Esophagus muscularis mucosa (tissue), 4 donors: ENCODE measurements around the gene BTBD17. TPM values are rescaled to one million over a fixed set of nuclear protein-coding genes. Genes with fewer than 3 reads are reported as not detected.

Experiments used
- DNase-seq: peaks from one replicate; pipeline ENCODE4 v3.0.0-alpha.2; 2017; ENCODE audit errors: extremely low spot score
- H3K27ac ChIP-seq, 4 donors: fragments of 200-600 bp; sonication (generic); replicated peaks in 1 of 4; 1 replicate in 3 of 4; 2 replicates in 1 of 4; pipeline ENCODE4 v1.5.1; 2016 to 2019; ENCODE audit warnings: mild to moderate bottlenecking in 1 of 4
- H3K27me3 ChIP-seq, 4 donors: fragments of 200-600 bp; sonication (generic); one replicate each; pipeline versions ENCODE4 v1.5.1 to v1.6.0; 2016 to 2019
- H3K36me3 ChIP-seq, 4 donors: fragments of 200-600 bp; sonication (generic); one replicate each; pipeline ENCODE4 v1.5.1; 2016 to 2019
- H3K4me1 ChIP-seq, 4 donors: fragments of 200-600 bp; sonication (generic); one replicate each; pipeline ENCODE4 v1.5.1; 2016 to 2019
- H3K4me3 ChIP-seq, 4 donors: fragments of 200-600 bp; sonication (generic); 1 replicate in 2 of 4; 2 replicates in 2 of 4; pipeline ENCODE4 v1.5.1; 2016 to 2019; ENCODE audit warnings: mild to moderate bottlenecking in 4 of 4, moderate library complexity in 1 of 4
- H3K9me3 ChIP-seq, 4 donors: fragments of 200-600 bp; sonication (generic); 1 replicate in 3 of 4; 2 replicates in 1 of 4; pipeline ENCODE4 v1.5.1; 2016 to 2019
- EP300 ChIP-seq: sonication (generic); formaldehyde crosslinking; IDR thresholded peaks from one replicate; pipeline ENCODE4 v1.6.1; 2017; ENCODE audit warnings: antibody characterized with exemption
- POLR2A ChIP-seq: fragments of 450-650 bp; IDR thresholded peaks from one replicate; pipeline ENCODE4 v1.6.1; 2017; ENCODE audit warnings: antibody characterized with exemption, moderate library complexity, mild to moderate bottlenecking, low read depth
- POLR2AphosphoS5 ChIP-seq, 2 donors: sonication (generic); formaldehyde crosslinking; IDR thresholded peaks; one replicate each; pipeline ENCODE4 v1.6.1; 2017; ENCODE audit warnings: antibody characterized with exemption in 2 of 2
- WGBS: methylation state at CpG from one replicate; pipeline ENCODE4 v1.1.5; 2018; 5-methylcytosine and 5-hydroxymethylcytosine counted together
- intact Hi-C: fragments of 100-400 bp; cut with DNase I; formaldehyde crosslinking; loops from one replicate; pipeline ENCODE4 v1.15.1; 2023
- total RNA-seq, 4 donors: library from RNA; depleted of rRNA; stranded (reverse); fragments of >200 nt; gene quantifications; one replicate each; pipeline versions ENCODE4 v1.1.0 to v1.2.1, GENCODE V29; 2016
- TF ChIP-seq, protein P1 (sequence below), 3 experiments: fragments of 200-600 bp in 2 of 3; fragments of 450-650 bp in 1 of 3; sonication (generic) in 2 of 3; IDR thresholded peaks; one replicate each; pipeline ENCODE4 v1.5.1; 2017 to 2019; ENCODE audit warnings: antibody characterized with exemption in 3 of 3, mild to moderate bottlenecking in 2 of 3, moderate library complexity in 1 of 3

The BTBD17 gene
- total RNA-seq, 4 donors from 2014 or later, result 0.17 TPM; not detected in 3

DNA sequence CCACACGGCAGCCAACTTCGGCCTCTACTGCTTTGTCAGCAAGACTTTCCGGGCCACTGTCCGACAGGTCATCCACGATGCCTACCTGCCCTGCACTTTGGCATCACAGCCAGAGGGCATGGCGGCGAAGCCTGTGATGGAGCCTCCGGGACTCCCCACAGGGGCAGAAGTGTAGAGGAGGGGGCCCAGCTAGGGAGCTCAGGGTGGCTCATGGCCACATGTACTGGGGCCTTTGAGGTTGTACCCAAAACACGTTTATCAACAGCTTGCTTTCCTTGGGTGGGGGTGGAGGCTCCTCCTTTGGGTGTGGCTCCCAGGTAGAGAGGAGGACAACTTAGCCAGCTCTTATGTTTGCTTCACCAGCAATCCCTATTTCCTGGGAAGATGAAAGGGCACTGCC, 10.8 kb upstream of the BTBD17 start:
- H3K27ac ChIP-seq, result no peak overlapping the region
- no peaks in the 10 kb centered on the region for H3K9me3 ChIP-seq
- WGBS, result 80% methylated on average over 4 of the region's 9 CpGs
- no peak for TF ChIP-seq POLR2AphosphoS5 (IDR thresholded peaks at IDR 0.05)
- TF ChIP-seq POLR2A, result no peak
- TF ChIP-seq, protein P1, sequence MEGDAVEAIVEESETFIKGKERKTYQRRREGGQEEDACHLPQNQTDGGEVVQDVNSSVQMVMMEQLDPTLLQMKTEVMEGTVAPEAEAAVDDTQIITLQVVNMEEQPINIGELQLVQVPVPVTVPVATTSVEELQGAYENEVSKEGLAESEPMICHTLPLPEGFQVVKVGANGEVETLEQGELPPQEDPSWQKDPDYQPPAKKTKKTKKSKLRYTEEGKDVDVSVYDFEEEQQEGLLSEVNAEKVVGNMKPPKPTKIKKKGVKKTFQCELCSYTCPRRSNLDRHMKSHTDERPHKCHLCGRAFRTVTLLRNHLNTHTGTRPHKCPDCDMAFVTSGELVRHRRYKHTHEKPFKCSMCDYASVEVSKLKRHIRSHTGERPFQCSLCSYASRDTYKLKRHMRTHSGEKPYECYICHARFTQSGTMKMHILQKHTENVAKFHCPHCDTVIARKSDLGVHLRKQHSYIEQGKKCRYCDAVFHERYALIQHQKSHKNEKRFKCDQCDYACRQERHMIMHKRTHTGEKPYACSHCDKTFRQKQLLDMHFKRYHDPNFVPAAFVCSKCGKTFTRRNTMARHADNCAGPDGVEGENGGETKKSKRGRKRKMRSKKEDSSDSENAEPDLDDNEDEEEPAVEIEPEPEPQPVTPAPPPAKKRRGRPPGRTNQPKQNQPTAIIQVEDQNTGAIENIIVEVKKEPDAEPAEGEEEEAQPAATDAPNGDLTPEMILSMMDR (IDR thresholded peaks at IDR 0.05), result no peak
- TF ChIP-seq EP300, result no peak
- DNase-seq, result no peak
- H3K27me3 ChIP-seq, result peaks cover 0 to 50% (median 0%) of the 10 kb centered on the region in 4 donors
- H3K36me3 ChIP-seq, result no peaks in the 10 kb centered on the region
- H3K4me3 ChIP-seq, result no peak overlapping the region
- intact Hi-C loops, result no loop called here
- peaks cover 0 to 24% (median 15%) of the 10 kb centered on the region in 4 donors for H3K4me1 ChIP-seq

DNA sequence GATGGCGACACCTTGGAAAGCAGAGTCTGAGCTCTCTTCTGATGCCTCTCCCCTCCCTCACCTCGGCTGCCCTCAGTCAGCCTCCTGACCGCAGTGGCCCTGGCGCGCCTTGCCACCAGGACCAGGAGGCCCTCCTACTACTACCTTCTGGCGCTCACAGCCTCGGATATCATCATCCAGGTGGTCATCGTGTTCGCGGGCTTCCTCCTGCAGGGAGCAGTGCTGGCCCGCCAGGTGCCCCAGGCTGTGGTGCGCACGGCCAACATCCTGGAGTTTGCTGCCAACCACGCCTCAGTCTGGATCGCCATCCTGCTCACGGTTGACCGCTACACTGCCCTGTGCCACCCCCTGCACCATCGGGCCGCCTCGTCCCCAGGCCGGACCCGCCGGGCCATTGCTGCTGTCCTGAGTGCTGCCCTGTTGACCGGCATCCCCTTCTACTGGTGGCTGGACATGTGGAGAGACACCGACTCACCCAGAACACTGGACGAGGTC, 10.0 kb upstream of the BTBD17 start:
- Histone ChIP-seq H3K4me1 (peaks cover 0 to 24% (median 15%) of the 10 kb centered on the region in 4 donors), H3K27me3 (peaks cover 0 to 50% (median 0%) of the 10 kb centered on the region in 4 donors), H3K4me3 (no peak overlapping the region), H3K36me3 (no peaks in the 10 kb centered on the region), H3K9me3 (no peaks in the 10 kb centered on the region), H3K27ac (no peak overlapping the region)
- DNase-seq, result no peak
- 92% methylated on average over 16 of the region's 26 CpGs for WGBS
- TF ChIP-seq POLR2A, result no peak
- TF ChIP-seq EP300, result no peak
- TF ChIP-seq POLR2AphosphoS5 (IDR thresholded peaks at IDR 0.05), result no peak
- TF ChIP-seq, protein P1 (IDR thresholded peaks at IDR 0.05), result no peak
- intact Hi-C loops, result no loop called here

DNA sequence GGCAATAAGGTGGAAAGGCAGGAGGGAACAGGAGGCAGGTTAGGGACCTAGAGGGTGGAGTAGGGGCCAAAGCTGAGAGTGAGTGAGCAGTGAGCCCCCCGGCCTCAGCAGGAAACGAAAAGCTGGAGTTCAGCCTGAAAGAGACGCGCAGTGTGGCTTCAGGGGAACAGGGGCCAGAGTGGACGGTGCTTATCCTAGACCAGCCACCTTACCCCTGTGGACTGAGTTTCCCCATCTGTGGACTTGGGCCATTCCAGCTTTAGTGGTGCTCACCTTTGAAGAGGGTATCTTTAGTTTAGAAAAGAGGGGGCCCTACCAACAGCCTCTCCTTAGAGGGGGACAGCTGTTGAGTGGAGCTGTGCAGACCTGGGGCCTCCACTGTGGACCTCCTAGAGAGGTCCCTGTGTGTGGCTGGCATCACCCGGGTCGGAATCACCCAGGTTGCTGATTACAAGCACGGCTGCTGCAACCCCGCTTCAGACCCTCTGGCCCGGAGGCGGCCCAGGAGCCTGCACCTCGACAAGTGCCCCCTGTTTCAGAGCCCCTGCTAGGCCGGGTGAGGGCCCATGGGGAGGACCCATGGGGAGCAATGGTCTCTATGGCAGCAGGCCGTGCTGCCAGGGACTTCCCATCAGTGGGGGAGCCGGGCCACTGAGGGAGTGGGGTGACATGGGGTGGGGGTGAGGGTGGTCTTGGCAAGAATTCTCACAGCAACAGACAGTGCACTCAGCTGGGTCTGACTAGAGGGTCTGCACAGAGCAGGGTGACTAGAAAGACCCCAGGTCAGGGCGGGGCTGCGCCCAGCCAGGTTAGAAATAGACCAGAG, 8.2 kb upstream of the BTBD17 start:
- Histone ChIP-seq H3K4me1 (peaks cover 0 to 24% (median 15%) of the 10 kb centered on the region in 4 donors), H3K27ac (no peak overlapping the region), H3K4me3 (no peak overlapping the region), H3K36me3 (no peaks in the 10 kb centered on the region), H3K27me3 (peaks cover 0 to 50% (median 0%) of the 10 kb centered on the region in 4 donors), H3K9me3 (no peaks in the 10 kb centered on the region)
- intact Hi-C loops, result no loop called here
- WGBS, result 78% methylated on average over 8 of the region's 17 CpGs
- TF ChIP-seq POLR2AphosphoS5 (IDR thresholded peaks at IDR 0.05) (no peak), EP300 (no peak), POLR2A (no peak)
- TF ChIP-seq, protein P1 (IDR thresholded peaks at IDR 0.05), result no peak
- no peak for DNase-seq

DNA sequence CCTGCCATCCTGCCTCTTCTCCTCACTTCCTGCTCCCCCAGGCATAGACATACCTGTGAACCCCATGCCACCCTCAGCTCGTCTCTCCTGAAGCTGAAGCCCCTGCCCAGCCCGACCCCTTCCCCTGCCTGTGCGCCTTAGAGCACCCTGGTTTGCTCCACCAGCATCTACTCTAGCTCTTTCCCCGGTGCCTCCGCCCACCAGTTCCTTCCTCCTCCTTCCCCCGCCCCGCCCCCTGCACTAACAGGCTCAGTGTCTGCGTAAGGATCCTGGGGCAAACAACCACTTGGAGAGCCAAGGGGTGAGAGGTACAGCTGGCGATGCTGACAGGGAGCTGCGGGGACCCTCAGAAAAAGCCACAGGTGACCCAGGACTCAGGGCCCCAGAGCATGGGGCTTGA, 7.6 kb upstream of the BTBD17 start:
- TF ChIP-seq, protein P1 (IDR thresholded peaks at IDR 0.05), result no peak
- TF ChIP-seq EP300, result no peak
- TF ChIP-seq POLR2AphosphoS5 (IDR thresholded peaks at IDR 0.05), result no peak
- TF ChIP-seq POLR2A, result no peak
- DNase-seq, result no peak
- H3K4me1 ChIP-seq, result peaks cover 0 to 24% (median 15%) of the 10 kb centered on the region in 4 donors
- peaks cover 0 to 50% (median 0%) of the 10 kb centered on the region in 4 donors for H3K27me3 ChIP-seq
- no peak overlapping the region for H3K4me3 ChIP-seq
- no peaks in the 10 kb centered on the region for H3K9me3 ChIP-seq
- no peaks in the 10 kb centered on the region for H3K36me3 ChIP-seq
- 46% methylated on average over 10 of the region's 10 CpGs for WGBS
- intact Hi-C loops, result no loop called here
- H3K27ac ChIP-seq, result no peak overlapping the region
